ENCODE measurements around the gene CARF. TPM values are rescaled to one million over a fixed set of nuclear protein-coding genes. Genes with fewer than 3 reads are reported as not detected.

CARF gene
- total and polyA plus RNA-seq, 2 of the 13 experiments (the other 11 are each of a cell fraction or from before 2014, with no cell fraction given) = 3.0 to 5.4 TPM

DNA sequence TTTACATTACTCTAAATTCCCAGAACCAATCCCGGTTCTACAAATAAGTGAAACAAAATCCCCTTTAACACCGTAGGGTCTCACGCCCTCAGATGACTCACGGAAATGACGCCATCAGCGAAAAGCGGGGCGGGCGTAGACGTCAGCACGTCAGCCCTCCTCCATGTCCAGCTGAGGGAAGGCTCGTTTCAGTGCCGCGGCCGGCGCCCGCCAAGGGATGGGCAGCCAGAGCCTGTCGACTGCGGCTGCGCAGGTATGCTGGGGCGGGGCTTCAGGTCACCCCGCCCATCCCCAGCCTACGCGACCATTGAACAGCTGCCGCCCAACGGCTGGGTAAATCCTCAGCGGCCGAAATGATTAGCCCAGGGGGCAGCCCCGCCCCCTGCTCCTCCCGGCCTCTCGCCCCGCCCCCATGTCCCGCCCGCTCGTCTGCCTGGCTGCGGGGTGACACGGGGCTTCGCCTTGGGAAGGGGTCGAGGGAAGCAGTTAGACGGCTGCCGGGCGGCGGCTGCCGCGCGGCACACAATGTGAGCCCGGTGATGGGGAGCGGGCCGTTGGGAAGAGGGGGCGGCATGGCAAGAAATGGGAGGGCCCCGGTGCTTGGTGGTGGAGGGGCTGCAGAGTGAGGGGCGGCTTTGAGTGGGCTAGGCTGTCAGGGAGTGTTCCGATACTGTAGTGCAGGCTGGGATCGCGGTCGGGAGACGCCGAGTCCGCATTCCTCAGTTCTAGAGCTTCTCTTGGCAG is 102.6 kb downstream of the CARF start, which contains the start of gene NBEAL1 (continued):
- peak; percentile 43; the same call in 1 of the 2 replicates for TF ChIP-seq NRL (CRISPR knock-in tag; IDR thresholded peaks at IDR 0.05; ENCODE audit: borderline replicate concordance)
- TF ChIP-seq, protein P1, sequence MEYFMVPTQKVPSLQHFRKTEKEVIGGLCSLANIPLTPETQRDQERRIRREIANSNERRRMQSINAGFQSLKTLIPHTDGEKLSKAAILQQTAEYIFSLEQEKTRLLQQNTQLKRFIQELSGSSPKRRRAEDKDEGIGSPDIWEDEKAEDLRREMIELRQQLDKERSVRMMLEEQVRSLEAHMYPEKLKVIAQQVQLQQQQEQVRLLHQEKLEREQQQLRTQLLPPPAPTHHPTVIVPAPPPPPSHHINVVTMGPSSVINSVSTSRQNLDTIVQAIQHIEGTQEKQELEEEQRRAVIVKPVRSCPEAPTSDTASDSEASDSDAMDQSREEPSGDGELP (IDR thresholded peaks at IDR 0.05; ENCODE audit: borderline replicate concordance, low read depth) = peak; percentile 96
- no peak for TF ChIP-seq ZNF296 (CRISPR knock-in tag; conservative IDR thresholded peaks at IDR 0.05)
- TF ChIP-seq NCOA1 (CRISPR knock-in tag; IDR thresholded peaks at IDR 0.05) = no peak
- no peak for TF ChIP-seq U2AF1 (optimal IDR thresholded peaks at IDR 0.05; ENCODE audit: low read depth, low read length)
- peak; percentile 13; the same call in 1 of the 2 replicates for TF ChIP-seq ZNF264 (CRISPR knock-in tag; IDR thresholded peaks at IDR 0.05)
- TF ChIP-seq ZFP62 (CRISPR knock-in tag; IDR thresholded peaks at IDR 0.05) = no peak
- TF ChIP-seq ELF1 (CRISPR knock-in tag; IDR thresholded peaks at IDR 0.05) = peak; percentile 76
- TF ChIP-seq, protein P2, sequence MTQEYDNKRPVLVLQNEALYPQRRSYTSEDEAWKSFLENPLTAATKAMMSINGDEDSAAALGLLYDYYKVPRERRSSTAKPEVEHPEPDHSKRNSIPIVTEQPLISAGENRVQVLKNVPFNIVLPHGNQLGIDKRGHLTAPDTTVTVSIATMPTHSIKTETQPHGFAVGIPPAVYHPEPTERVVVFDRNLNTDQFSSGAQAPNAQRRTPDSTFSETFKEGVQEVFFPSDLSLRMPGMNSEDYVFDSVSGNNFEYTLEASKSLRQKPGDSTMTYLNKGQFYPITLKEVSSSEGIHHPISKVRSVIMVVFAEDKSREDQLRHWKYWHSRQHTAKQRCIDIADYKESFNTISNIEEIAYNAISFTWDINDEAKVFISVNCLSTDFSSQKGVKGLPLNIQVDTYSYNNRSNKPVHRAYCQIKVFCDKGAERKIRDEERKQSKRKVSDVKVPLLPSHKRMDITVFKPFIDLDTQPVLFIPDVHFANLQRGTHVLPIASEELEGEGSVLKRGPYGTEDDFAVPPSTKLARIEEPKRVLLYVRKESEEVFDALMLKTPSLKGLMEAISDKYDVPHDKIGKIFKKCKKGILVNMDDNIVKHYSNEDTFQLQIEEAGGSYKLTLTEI (CRISPR knock-in tag; conservative IDR thresholded peaks at IDR 0.05) = no peak
- peak; percentile 63; the same call in 1 of the 2 replicates for TF ChIP-seq DNMT3B (CRISPR knock-in tag; conservative IDR thresholded peaks at IDR 0.05)
- TF ChIP-seq, protein P3, sequence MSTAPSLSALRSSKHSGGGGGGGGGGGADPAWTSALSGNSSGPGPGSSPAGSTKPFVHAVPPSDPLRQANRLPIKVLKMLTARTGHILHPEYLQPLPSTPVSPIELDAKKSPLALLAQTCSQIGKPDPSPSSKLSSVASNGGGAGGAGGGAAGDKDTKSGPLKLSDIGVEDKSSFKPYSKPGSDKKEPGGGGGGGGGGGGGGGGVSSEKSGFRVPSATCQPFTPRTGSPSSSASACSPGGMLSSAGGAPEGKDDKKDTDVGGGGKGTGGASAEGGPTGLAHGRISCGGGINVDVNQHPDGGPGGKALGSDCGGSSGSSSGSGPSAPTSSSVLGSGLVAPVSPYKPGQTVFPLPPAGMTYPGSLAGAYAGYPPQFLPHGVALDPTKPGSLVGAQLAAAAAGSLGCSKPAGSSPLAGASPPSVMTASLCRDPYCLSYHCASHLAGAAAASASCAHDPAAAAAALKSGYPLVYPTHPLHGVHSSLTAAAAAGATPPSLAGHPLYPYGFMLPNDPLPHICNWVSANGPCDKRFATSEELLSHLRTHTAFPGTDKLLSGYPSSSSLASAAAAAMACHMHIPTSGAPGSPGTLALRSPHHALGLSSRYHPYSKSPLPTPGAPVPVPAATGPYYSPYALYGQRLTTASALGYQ (CRISPR knock-in tag; IDR thresholded peaks at IDR 0.05) = peak; percentile 8; the same call in 1 of the 2 replicates
- peak; percentile 97 for TF ChIP-seq ZNF430 (CRISPR knock-in tag; IDR thresholded peaks at IDR 0.05)
- no peak for TF ChIP-seq HNRNPH1 (optimal IDR thresholded peaks at IDR 0.05; ENCODE audit: low read depth, low read length)
- TF ChIP-seq, protein P4, sequence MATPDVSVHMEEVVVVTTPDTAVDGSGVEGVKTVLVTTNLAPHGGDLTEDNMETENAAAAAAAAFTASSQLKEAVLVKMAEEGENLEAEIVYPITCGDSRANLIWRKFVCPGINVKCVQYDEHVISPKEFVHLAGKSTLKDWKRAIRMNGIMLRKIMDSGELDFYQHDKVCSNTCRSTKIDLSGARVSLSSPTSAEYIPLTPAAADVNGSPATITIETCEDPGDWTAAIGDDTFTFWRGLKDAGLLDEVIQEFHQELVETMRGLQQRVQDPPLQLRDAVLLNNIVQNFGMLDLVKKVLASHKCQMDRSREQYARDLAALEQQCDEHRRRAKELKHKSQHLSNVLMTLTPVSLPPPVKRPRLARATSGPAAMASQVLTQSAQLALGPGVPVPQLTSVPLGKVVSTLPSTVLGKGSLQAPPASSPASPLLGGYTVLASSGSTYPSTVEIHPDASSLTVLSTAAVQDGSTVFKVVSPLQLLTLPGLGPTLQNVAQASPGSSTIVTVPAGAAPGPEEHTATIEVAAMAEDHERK (CRISPR knock-in tag; IDR thresholded peaks at IDR 0.05; ENCODE audit: low read depth) = peak; percentile 88
- TF ChIP-seq SIX4 (CRISPR knock-in tag; IDR thresholded peaks at IDR 0.05) = peak; percentile 75
- no peak for TF ChIP-seq NFE2L2 (IDR thresholded peaks at IDR 0.05; ENCODE audit: low read length)
- TF ChIP-seq ZNF883 (CRISPR knock-in tag; IDR thresholded peaks at IDR 0.05; ENCODE audit: not compliant biosample characterization) = peak; percentile 83
- no peak for TF ChIP-seq GTF3A (CRISPR knock-in tag; conservative IDR thresholded peaks at IDR 0.05)

All from HepG2 (cell line).